Activated CD4-positive, alpha-beta T cell treated with anti-CD3 and anti-CD28 coated beads, Interleukin-2, amount 10 ng/mL, durations not matched to agents 24 days and 14 days (primary cell): ENCODE results near the gene KCNK6. TPM values are rescaled to one million over a fixed set of nuclear protein-coding genes. Genes with fewer than 3 reads are reported as not detected.
A peak's percentile ranks its signal among the peaks of the same experiment; 100 is the strongest.

Source experiments
- DNase-seq: peaks from one replicate; pipeline ENCODE4 v3.0.0; 2022
- H3K27ac Mint-ChIP-seq: one replicate; pipeline ENCODE4 v1.8.0; 2022; ENCODE audit warnings: mild to moderate bottlenecking, mixed read lengths
- H3K27me3 Mint-ChIP-seq: one replicate; pipeline ENCODE4 v1.8.0; 2022; ENCODE audit warnings: mixed read lengths
- H3K36me3 Mint-ChIP-seq: one replicate; pipeline ENCODE4 v1.8.0; 2022; ENCODE audit warnings: low read depth, mild to moderate bottlenecking, mixed read lengths
- H3K4me1 Mint-ChIP-seq: one replicate; pipeline ENCODE4 v1.8.0; 2021; ENCODE audit warnings: mixed read lengths
- H3K4me3 Mint-ChIP-seq: one replicate; pipeline ENCODE4 v1.8.0; 2022; ENCODE audit warnings: mild to moderate bottlenecking, moderate library complexity, mixed read lengths
- H3K9me3 Mint-ChIP-seq: one replicate; pipeline ENCODE4 v1.8.0; 2021; ENCODE audit warnings: mixed read lengths
- intact Hi-C: fragments of 100-400 bp; cut with micrococcal nuclease; formaldehyde crosslinking; loops from one replicate; pipeline ENCODE4 v1.15.1; 2023
- total RNA-seq: library from RNA; stranded (reverse); gene quantifications from 2 replicates; pipeline ENCODE4 v1.2.3, GENCODE V29; 2022

Gene KCNK6
- total RNA-seq, 1 donor from 2014 or later, result 18.7 TPM

GRCh38 chr19:38370299-38370698 is 50.7 kb downstream of the KCNK6 start:
- no peaks in the 10 kb centered on the region for H3K9me3 Mint-ChIP-seq
- H3K27ac Mint-ChIP-seq, result no peak overlapping the region
- H3K4me1 Mint-ChIP-seq, result peaks cover 5% of the 10 kb centered on the region
- intact Hi-C loops, result no loop called here
- H3K36me3 Mint-ChIP-seq, result peaks cover 7% of the 10 kb centered on the region
- H3K27me3 Mint-ChIP-seq, result peaks cover 7% of the 10 kb centered on the region
- DNase-seq, result no peak
- H3K4me3 Mint-ChIP-seq, result no peak overlapping the region

GRCh38 chr19:38371081-38371480 is 51.4 kb downstream of the KCNK6 start:
- no peak for DNase-seq
- intact Hi-C loops, result no loop called here
- Mint-ChIP-seq H3K36me3 (peaks cover 10% of the 10 kb centered on the region), H3K9me3 (no peaks in the 10 kb centered on the region), H3K27me3 (peaks cover 7% of the 10 kb centered on the region), H3K27ac (no peak overlapping the region), H3K4me3 (no peak overlapping the region), H3K4me1 (peaks cover 12% of the 10 kb centered on the region)

- Mint-ChIP-seq H3K4me3 (peak overlapping the region; percentile 100), H3K9me3 (no peaks in the 10 kb centered on the region), H3K36me3 (peaks cover 22% of the 10 kb centered on the region), H3K4me1 (peaks cover 19% of the 10 kb centered on the region), H3K27me3 (peaks cover 2% of the 10 kb centered on the region), H3K27ac (peak overlapping the region; percentile 98)
- intact Hi-C loops, result loop anchor here (1.0 kb wide), 4 partner anchors 12 to 58 kb away; no protein-coding TSS in a partner anchor
- no peak for DNase-seq
Observed at GRCh38 chr19:38373907-38374331, 54.3 kb downstream of the KCNK6 start.

- H3K4me1 Mint-ChIP-seq, result peaks cover 20% of the 10 kb centered on the region
- peaks cover under 1% of the 10 kb centered on the region for H3K27me3 Mint-ChIP-seq
- H3K27ac Mint-ChIP-seq, result peak within 1 kb of the TSS; percentile 98
- peaks cover 28% of the 10 kb centered on the region for H3K36me3 Mint-ChIP-seq
- intact Hi-C loops, result loop anchor here (1.0 kb wide), 5 partner anchors 12 to 245 kb away; partner anchors contain the start of gene EIF3K
- no peaks in the 10 kb centered on the region for H3K9me3 Mint-ChIP-seq
- H3K4me3 Mint-ChIP-seq, result peak within 1 kb of the TSS; percentile 100
- DNase-seq, result peak; percentile 100
Observed at GRCh38 chr19:38374332-38375097, 54.9 kb downstream of the KCNK6 start, which contains the start of gene PSMD8. Gene PSMD8, plus strand, starts transcription at chr19:38374571. Its CDS starts 31 bp downstream, at chr19:38374602.

- peaks cover 21% of the 10 kb centered on the region for H3K4me1 Mint-ChIP-seq
- H3K27me3 Mint-ChIP-seq, result no peaks in the 10 kb centered on the region
- DNase-seq, result no peak
- H3K27ac Mint-ChIP-seq, result peak overlapping the region; percentile 98
- intact Hi-C loops, result loop anchor here (1.0 kb wide), 1 partner anchor 244 kb away; the partner anchor contains the start of gene EIF3K
- H3K36me3 Mint-ChIP-seq, result peaks cover 29% of the 10 kb centered on the region
- no peaks in the 10 kb centered on the region for H3K9me3 Mint-ChIP-seq
- peak overlapping the region; percentile 100 for H3K4me3 Mint-ChIP-seq
Observed at GRCh38 chr19:38375098-38375493, 55.5 kb downstream of the KCNK6 start.

GRCh38 chr19:38375748-38376147 is 56.1 kb downstream of the KCNK6 start:
- H3K27ac Mint-ChIP-seq, result peak overlapping the region; percentile 98
- intact Hi-C loops, result loop anchor here (1.0 kb wide), 1 partner anchor 244 kb away; the partner anchor contains the start of gene EIF3K
- H3K27me3 Mint-ChIP-seq, result no peaks in the 10 kb centered on the region
- peak overlapping the region; percentile 100 for H3K4me3 Mint-ChIP-seq
- H3K36me3 Mint-ChIP-seq, result peaks cover 36% of the 10 kb centered on the region
- peaks cover 24% of the 10 kb centered on the region for H3K4me1 Mint-ChIP-seq
- DNase-seq, result no peak
- no peaks in the 10 kb centered on the region for H3K9me3 Mint-ChIP-seq

GRCh38 chr19:38376576-38376975 is 56.9 kb downstream of the KCNK6 start:
- H3K4me1 Mint-ChIP-seq, result peaks cover 24% of the 10 kb centered on the region
- peak overlapping the region; percentile 100 for H3K4me3 Mint-ChIP-seq
- DNase-seq, result no peak
- intact Hi-C loops, result no loop called here
- peak overlapping the region; percentile 45 for H3K27ac Mint-ChIP-seq
- peaks cover 43% of the 10 kb centered on the region for H3K36me3 Mint-ChIP-seq
- H3K27me3 Mint-ChIP-seq, result no peaks in the 10 kb centered on the region
- H3K9me3 Mint-ChIP-seq, result no peaks in the 10 kb centered on the region

- no peak for DNase-seq
- Mint-ChIP-seq H3K4me3 (peak overlapping the region; percentile 100), H3K4me1 (peaks cover 24% of the 10 kb centered on the region), H3K27ac (no peak overlapping the region), H3K9me3 (no peaks in the 10 kb centered on the region), H3K27me3 (no peaks in the 10 kb centered on the region), H3K36me3 (peaks cover 48% of the 10 kb centered on the region)
- intact Hi-C loops, result no loop called here
Observed at GRCh38 chr19:38377052-38377451, 57.4 kb downstream of the KCNK6 start.

GRCh38 chr19:38378866-38379265 is 59.2 kb downstream of the KCNK6 start:
- H3K36me3 Mint-ChIP-seq, result peaks cover 61% of the 10 kb centered on the region

GRCh38 chr19:38381138-38381537 is 61.5 kb downstream of the KCNK6 start:
- no peak for DNase-seq
- no peak overlapping the region for H3K4me3 Mint-ChIP-seq
- H3K27me3 Mint-ChIP-seq, result no peaks in the 10 kb centered on the region
- peaks cover 61% of the 10 kb centered on the region for H3K36me3 Mint-ChIP-seq
- H3K27ac Mint-ChIP-seq, result no peak overlapping the region
- H3K9me3 Mint-ChIP-seq, result no peaks in the 10 kb centered on the region
- intact Hi-C loops, result no loop called here
- H3K4me1 Mint-ChIP-seq, result peaks cover 11% of the 10 kb centered on the region

More at GRCh38 chr19:38378866-38379265, 59.2 kb downstream of the KCNK6 start:
- Mint-ChIP-seq H3K27me3 (no peaks in the 10 kb centered on the region), H3K9me3 (no peaks in the 10 kb centered on the region), H3K4me3 (no peak overlapping the region), H3K27ac (no peak overlapping the region), H3K4me1 (peaks cover 24% of the 10 kb centered on the region)
- intact Hi-C loops, result no loop called here
- DNase-seq, result no peak

Other genes starting within 250 kb of the KCNK6 start
- 1.8 and 2.0 TPM in 2 replicates for gene DPF1, start 95.6 kb upstream of the KCNK6 start, total RNA-seq
- 60.3 and 61.1 TPM in 2 replicates for gene PPP1R14A, start 63.5 kb upstream of the KCNK6 start, total RNA-seq
- 69.6 and 70.7 TPM in 2 replicates for gene SPINT2, start 55.3 kb upstream of the KCNK6 start, total RNA-seq
- 0.52 TPM in 1 of 2 replicates, not detected in the other for gene C19orf33, start 15.6 kb upstream of the KCNK6 start, total RNA-seq
- 83.4 and 84.7 TPM in 2 replicates for gene YIF1B, start 3.9 kb upstream of the KCNK6 start, total RNA-seq
- gene CATSPERG, start 16.0 kb downstream of the KCNK6 start, total RNA-seq, result 3.4 and 3.7 TPM in 2 replicates
- gene PSMD8, start 54.7 kb downstream of the KCNK6 start, total RNA-seq, result 314 and 315 TPM in 2 replicates
- gene GGN, start 68.2 kb downstream of the KCNK6 start, total RNA-seq, result 0.47 and 1.0 TPM in 2 replicates
- gene SPRED3, start 68.9 kb downstream of the KCNK6 start, total RNA-seq, result 2.9 and 3.0 TPM in 2 replicates
- 25.3 and 30.4 TPM in 2 replicates for gene FAM98C, start 83.2 kb downstream of the KCNK6 start, total RNA-seq
- 2.1 and 2.2 TPM in 2 replicates for gene RASGRP4, start 106.4 kb downstream of the KCNK6 start, total RNA-seq
- 3.6 and 4.0 TPM in 2 replicates for gene RYR1, start 113.8 kb downstream of the KCNK6 start, total RNA-seq